Endothelial cell (in vitro differentiated cells): ENCODE measurements around the gene TMTC1. TPM values are rescaled to one million over a fixed set of nuclear protein-coding genes. Genes with fewer than 3 reads are reported as not detected.

Source experiments
- DNase-seq: peaks from one replicate; pipeline ENCODE4 v3.0.0; 2021; ENCODE audit warnings: low spot score
- H3K27ac Mint-ChIP-seq: one replicate; pipeline ENCODE4 v1.8.0; 2021; ENCODE audit warnings: mixed read lengths, inconsistent platforms; ENCODE audit not compliant: unreplicated experiment
- H3K27me3 Mint-ChIP-seq: one replicate; pipeline ENCODE4 v1.8.0; 2021; ENCODE audit warnings: mild to moderate bottlenecking, moderate library complexity, mixed read lengths, inconsistent platforms; ENCODE audit not compliant: unreplicated experiment
- H3K36me3 Mint-ChIP-seq: one replicate; pipeline ENCODE4 v1.8.0; 2021; ENCODE audit warnings: mild to moderate bottlenecking, low read depth, mixed read lengths, inconsistent platforms; ENCODE audit not compliant: unreplicated experiment
- H3K4me1 Mint-ChIP-seq: one replicate; pipeline ENCODE4 v1.8.0; 2021; ENCODE audit warnings: mild to moderate bottlenecking, mixed read lengths, inconsistent platforms; ENCODE audit not compliant: unreplicated experiment
- H3K4me3 Mint-ChIP-seq: one replicate; pipeline ENCODE4 v1.8.0; 2021; ENCODE audit warnings: mild to moderate bottlenecking, mixed read lengths, inconsistent platforms; ENCODE audit not compliant: unreplicated experiment
- H3K9me3 Mint-ChIP-seq: one replicate; pipeline ENCODE4 v1.8.0; 2021; ENCODE audit warnings: mixed read lengths, inconsistent platforms; ENCODE audit not compliant: unreplicated experiment
- CTCF ChIP-seq: fragments of 200-600 bp; sonication (generic); IDR thresholded peaks from one replicate; pipeline ENCODE4 v1.5.0; 2021; ENCODE audit warnings: antibody characterized with exemption; ENCODE audit not compliant: unreplicated experiment
- total RNA-seq: library from RNA; stranded (reverse); fragmentation: NEBNext Ultra II Directional; extraction: Animal tissue kit (Norgen Biotek cat#: 25700); gene quantifications from one replicate; pipeline ENCODE4 v1.2.1, GENCODE V29; 2021; ENCODE audit not compliant: unreplicated experiment

TMTC1 gene
- total RNA-seq, 1 donor from 2014 or later = 0.95 TPM

DNA sequence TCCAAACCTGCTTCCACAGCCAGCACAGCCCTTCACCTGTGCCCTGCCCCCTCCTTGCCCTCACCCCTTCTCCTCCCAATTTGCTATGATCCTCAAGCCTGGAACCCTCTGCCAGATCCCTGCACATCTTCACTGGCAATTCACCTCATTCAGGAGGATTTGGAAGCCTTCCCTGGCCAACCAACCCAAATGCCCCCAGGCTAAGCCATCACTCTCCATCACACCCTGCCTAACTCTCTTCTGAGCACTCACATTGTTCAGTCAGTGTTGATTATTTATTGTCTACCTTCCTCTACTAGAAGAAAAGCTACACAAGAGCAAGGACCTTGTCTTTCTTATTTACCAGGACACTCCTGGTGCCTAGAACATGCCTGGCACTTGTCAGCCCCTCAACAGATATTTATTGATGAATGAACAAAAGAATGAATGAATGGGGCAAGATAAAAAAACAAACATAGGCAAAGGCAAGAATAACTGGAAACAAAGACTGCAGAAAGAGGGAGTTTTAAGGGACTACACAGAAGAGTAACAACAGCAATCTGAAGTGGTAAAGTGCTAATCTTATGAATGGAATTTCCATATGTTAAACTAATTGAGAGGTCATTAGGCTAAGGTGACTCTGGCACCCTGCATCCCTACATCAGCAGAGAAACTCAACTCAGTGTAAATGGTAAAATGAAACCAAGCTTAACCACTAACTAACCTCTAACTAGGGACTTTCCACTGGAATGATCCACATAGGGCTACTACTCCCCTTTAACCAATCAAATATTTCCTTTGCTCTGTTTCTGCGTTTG, 33.4 kb downstream of the TMTC1 start:
- Mint-ChIP-seq H3K4me1 (peaks cover 6% of the 10 kb centered on the region), H3K4me3 (no peak overlapping the region), H3K36me3 (no peaks in the 10 kb centered on the region), H3K27ac (no peak overlapping the region), H3K9me3 (no peaks in the 10 kb centered on the region), H3K27me3 (no peaks in the 10 kb centered on the region)
- DNase-seq = no peak
- no peak for TF ChIP-seq CTCF

DNA sequence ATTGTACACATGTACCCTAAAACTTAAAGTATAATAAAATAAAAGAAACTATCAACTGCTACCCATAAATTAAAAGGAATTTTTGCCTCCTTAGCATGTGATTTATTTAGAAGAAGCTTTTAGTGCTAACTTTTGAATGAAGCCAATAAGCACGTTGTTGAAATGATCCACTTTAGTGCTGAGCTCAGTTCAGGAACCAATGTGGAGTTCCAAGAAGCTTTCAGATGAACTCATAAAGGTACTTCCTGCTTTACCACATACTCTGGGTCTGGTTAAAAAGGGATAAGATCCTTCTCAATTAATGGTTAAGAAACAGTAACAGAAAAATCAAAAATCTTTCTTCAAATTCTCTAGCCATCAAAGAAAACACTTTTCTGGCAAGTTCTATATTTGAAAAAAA, 39.4 kb downstream of the TMTC1 start:
- Mint-ChIP-seq H3K36me3 (no peaks in the 10 kb centered on the region), H3K4me3 (no peak overlapping the region), H3K4me1 (no peaks in the 10 kb centered on the region), H3K27me3 (no peaks in the 10 kb centered on the region), H3K27ac (no peak overlapping the region), H3K9me3 (no peaks in the 10 kb centered on the region)
- DNase-seq = no peak
- no peak for TF ChIP-seq CTCF

GRCh38 chr12:29743801-29744200, 39.9 kb downstream of the TMTC1 start:
- TF ChIP-seq CTCF = no peak
- Mint-ChIP-seq H3K9me3 (no peaks in the 10 kb centered on the region), H3K36me3 (no peaks in the 10 kb centered on the region), H3K27me3 (no peaks in the 10 kb centered on the region), H3K27ac (no peak overlapping the region), H3K4me1 (no peaks in the 10 kb centered on the region), H3K4me3 (no peak overlapping the region)
- no peak for DNase-seq

GRCh38 chr12:29743077-29743476, 40.7 kb downstream of the TMTC1 start:
- no peaks in the 10 kb centered on the region for H3K36me3 Mint-ChIP-seq
- TF ChIP-seq CTCF = no peak

GRCh38 chr12:29742646-29743045, 41.1 kb downstream of the TMTC1 start:
- Mint-ChIP-seq H3K27me3 (no peaks in the 10 kb centered on the region), H3K36me3 (no peaks in the 10 kb centered on the region), H3K9me3 (no peaks in the 10 kb centered on the region), H3K4me3 (no peak overlapping the region), H3K4me1 (no peaks in the 10 kb centered on the region), H3K27ac (no peak overlapping the region)
- no peak for DNase-seq
- no peak for TF ChIP-seq CTCF

More at GRCh38 chr12:29743077-29743476, 40.7 kb downstream of the TMTC1 start:
- no peak for DNase-seq
- Mint-ChIP-seq H3K4me1 (no peaks in the 10 kb centered on the region), H3K4me3 (no peak overlapping the region), H3K27me3 (no peaks in the 10 kb centered on the region), H3K27ac (no peak overlapping the region), H3K9me3 (no peaks in the 10 kb centered on the region)
